Sigmoid colon (tissue), 4 donors: ENCODE data around the gene BCAS3.

Source experiments
- EP300 ChIP-seq, 4 donors: sonication (generic); formaldehyde crosslinking; IDR thresholded peaks; one replicate each; pipeline ENCODE4 v1.6.1; 2017; ENCODE audit warnings: antibody characterized with exemption in 4 of 4
- POLR2A ChIP-seq, 2 donors: fragments of 450-650 bp; IDR thresholded peaks; one replicate each; pipeline ENCODE4 v1.6.1; 2016; ENCODE audit warnings: antibody characterized with exemption in 2 of 2, mild to moderate bottlenecking in 2 of 2, moderate library complexity in 2 of 2
- POLR2AphosphoS5 ChIP-seq, 4 donors: sonication (generic); formaldehyde crosslinking; IDR thresholded peaks; one replicate each; pipeline ENCODE4 v1.6.1; 2017; ENCODE audit warnings: antibody characterized with exemption in 4 of 4
- TF ChIP-seq, protein P1 (sequence below), 4 experiments: fragments of 450-650 bp in 3 of 4; fragments of 200-600 bp in 1 of 4; IDR thresholded peaks; one replicate each; pipeline ENCODE4 v1.5.1; 2016 to 2019; ENCODE audit warnings: antibody characterized with exemption in 4 of 4, mild to moderate bottlenecking in 3 of 4, moderate library complexity in 2 of 4

DNA sequence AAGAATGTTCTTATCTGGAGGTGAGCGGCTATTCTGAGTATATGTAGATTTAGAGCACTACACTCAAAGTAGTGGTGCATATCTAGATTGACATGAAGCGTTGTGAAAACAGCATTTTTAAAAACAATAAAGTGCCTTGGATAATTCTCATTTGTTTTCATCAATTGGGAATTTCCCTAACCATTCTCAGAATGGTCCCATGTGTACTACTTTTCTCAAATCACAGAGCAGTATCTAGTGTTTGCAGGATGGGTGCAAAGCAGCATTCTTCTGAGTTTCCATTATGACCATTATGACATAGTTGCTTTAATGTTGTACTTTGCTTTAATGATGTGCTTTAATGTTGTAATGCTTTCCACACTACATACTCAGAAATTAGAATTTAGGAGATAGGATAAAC is 16.2 kb upstream of the BCAS3 start:
- TF ChIP-seq, protein P1, sequence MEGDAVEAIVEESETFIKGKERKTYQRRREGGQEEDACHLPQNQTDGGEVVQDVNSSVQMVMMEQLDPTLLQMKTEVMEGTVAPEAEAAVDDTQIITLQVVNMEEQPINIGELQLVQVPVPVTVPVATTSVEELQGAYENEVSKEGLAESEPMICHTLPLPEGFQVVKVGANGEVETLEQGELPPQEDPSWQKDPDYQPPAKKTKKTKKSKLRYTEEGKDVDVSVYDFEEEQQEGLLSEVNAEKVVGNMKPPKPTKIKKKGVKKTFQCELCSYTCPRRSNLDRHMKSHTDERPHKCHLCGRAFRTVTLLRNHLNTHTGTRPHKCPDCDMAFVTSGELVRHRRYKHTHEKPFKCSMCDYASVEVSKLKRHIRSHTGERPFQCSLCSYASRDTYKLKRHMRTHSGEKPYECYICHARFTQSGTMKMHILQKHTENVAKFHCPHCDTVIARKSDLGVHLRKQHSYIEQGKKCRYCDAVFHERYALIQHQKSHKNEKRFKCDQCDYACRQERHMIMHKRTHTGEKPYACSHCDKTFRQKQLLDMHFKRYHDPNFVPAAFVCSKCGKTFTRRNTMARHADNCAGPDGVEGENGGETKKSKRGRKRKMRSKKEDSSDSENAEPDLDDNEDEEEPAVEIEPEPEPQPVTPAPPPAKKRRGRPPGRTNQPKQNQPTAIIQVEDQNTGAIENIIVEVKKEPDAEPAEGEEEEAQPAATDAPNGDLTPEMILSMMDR (IDR thresholded peaks at IDR 0.05) = no peak
- no peak for TF ChIP-seq EP300 (IDR thresholded peaks at IDR 0.05)
- no peak for TF ChIP-seq POLR2A (IDR thresholded peaks at IDR 0.05)
- TF ChIP-seq POLR2AphosphoS5 (IDR thresholded peaks at IDR 0.05) = no peak
